Kidney epithelial cell (primary cell): ENCODE measurements around the gene CDC42EP3. TPM values are rescaled to one million over a fixed set of nuclear protein-coding genes. Genes with fewer than 3 reads are reported as not detected.

ENCODE experiments used
- DNase-seq: peaks from one replicate; pipeline ENCODE4 v3.0.0-alpha.2; 2010; ENCODE audit warnings: low read depth
- H3K27me3 ChIP-seq: 2 replicates; pipeline ENCODE4 v1.6.0; 2011; ENCODE audit warnings: low read length; ENCODE audit not compliant: control insufficient read depth, insufficient read depth
- H3K36me3 ChIP-seq: 2 replicates; pipeline ENCODE4 v1.5.1; 2011; ENCODE audit warnings: low read length; ENCODE audit not compliant: control insufficient read depth, insufficient read depth
- H3K4me3 ChIP-seq: 2 replicates; pipeline ENCODE4 v1.5.1; 2011; ENCODE audit warnings: low read depth, mild to moderate bottlenecking, control low read depth, low read length
- total RNA-seq: library from RNA; depleted of rRNA; stranded (reverse); fragments of >200 nt; gene quantifications from 2 replicates; pipeline ENCODE4 v1.2.3, GENCODE V29; 2015
- TF ChIP-seq, protein P1 (sequence below): IDR thresholded peaks from 2 replicates; pipeline ENCODE4 v1.5.1; 2011; ENCODE audit warnings: mild to moderate bottlenecking, moderate library complexity, low read length, control low read depth, inconsistent platforms; ENCODE audit not compliant: insufficient read depth, poor library complexity, severe bottlenecking

Gene CDC42EP3
- total RNA-seq, 1 donor from 2014 or later: 68.7 TPM

DNA sequence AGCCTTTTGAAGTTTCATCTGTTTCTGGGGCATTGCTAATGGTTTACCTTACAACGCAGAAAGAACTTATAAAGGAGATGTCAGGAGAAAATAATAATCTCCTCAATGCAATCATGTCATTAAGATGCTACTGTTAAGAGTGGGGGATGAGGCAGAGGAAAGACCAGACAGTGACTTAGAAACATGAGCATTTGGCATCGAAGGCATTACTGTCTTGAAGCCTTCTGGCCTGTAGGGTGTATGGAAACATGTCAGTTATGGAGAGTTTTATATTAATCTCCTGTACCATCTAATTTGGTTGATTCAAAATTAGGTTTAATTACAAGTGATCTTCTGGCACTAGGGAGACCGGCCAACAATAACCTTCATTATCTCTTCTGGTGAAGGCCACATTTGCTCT, 32.5 kb downstream of the CDC42EP3 start:
- TF ChIP-seq, protein P1, sequence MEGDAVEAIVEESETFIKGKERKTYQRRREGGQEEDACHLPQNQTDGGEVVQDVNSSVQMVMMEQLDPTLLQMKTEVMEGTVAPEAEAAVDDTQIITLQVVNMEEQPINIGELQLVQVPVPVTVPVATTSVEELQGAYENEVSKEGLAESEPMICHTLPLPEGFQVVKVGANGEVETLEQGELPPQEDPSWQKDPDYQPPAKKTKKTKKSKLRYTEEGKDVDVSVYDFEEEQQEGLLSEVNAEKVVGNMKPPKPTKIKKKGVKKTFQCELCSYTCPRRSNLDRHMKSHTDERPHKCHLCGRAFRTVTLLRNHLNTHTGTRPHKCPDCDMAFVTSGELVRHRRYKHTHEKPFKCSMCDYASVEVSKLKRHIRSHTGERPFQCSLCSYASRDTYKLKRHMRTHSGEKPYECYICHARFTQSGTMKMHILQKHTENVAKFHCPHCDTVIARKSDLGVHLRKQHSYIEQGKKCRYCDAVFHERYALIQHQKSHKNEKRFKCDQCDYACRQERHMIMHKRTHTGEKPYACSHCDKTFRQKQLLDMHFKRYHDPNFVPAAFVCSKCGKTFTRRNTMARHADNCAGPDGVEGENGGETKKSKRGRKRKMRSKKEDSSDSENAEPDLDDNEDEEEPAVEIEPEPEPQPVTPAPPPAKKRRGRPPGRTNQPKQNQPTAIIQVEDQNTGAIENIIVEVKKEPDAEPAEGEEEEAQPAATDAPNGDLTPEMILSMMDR: no peak
- Histone ChIP-seq H3K27me3 (no peaks in the 10 kb centered on the region), H3K36me3 (no peaks in the 10 kb centered on the region), H3K4me3 (no peak overlapping the region)
- no peak for DNase-seq

DNA sequence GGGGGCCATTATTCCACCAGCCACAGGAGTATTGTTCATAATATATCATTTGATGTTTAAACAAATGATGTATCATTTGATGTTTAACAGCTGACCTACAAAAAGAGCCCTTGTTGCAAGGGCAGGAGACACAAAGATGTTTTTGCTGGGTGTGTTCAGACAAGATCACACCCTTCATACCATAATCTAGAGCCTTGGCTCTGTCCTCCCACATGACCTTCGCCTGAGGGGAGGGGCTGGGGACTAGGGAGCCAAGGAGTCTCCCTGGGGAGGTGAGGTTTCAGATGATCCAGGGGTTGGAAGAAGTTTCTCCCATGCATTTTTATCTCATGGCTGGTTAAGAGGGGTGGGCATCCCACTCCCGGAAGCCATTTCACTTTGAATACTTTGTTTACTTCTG, 33.5 kb downstream of the CDC42EP3 start:
- TF ChIP-seq, protein P1: no peak
- no peak overlapping the region for H3K4me3 ChIP-seq
- H3K27me3 ChIP-seq: no peaks in the 10 kb centered on the region
- H3K36me3 ChIP-seq: no peaks in the 10 kb centered on the region
- DNase-seq: no peak

DNA sequence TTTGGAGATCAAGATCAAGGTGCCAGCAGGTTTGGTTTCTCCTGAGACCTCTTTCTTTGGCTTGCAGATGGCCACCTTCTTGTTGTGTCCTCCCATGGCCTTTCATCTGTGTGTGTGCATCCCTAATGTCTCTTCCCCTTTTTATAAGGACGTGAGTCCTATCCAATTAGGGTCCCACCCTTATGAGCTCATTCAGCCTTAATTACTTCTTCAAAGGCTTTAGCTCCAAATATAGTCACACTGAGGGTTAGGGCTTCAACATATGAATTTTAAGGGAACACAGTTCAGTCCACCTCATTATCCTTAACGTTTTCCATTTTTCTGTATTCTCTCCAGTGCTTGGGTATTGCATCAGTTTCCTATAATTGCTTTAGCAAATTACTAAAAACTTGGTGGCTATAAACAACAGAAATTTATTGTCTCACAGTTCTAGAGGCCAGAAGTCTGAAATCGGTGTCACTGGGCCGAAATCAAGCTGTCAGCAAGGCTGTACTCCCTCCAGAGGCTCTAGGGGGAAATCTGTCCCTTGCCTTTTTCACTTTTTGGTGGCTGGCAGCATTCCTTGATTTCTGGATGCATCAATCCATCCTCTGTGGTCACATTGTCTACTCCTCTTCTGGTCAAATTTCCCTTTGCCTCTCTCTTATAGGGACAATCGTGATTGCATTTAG, 34.1 kb downstream of the CDC42EP3 start:
- TF ChIP-seq, protein P1: no peak
- Histone ChIP-seq H3K36me3 (no peaks in the 10 kb centered on the region), H3K27me3 (no peaks in the 10 kb centered on the region), H3K4me3 (no peak overlapping the region)
- DNase-seq: no peak

DNA sequence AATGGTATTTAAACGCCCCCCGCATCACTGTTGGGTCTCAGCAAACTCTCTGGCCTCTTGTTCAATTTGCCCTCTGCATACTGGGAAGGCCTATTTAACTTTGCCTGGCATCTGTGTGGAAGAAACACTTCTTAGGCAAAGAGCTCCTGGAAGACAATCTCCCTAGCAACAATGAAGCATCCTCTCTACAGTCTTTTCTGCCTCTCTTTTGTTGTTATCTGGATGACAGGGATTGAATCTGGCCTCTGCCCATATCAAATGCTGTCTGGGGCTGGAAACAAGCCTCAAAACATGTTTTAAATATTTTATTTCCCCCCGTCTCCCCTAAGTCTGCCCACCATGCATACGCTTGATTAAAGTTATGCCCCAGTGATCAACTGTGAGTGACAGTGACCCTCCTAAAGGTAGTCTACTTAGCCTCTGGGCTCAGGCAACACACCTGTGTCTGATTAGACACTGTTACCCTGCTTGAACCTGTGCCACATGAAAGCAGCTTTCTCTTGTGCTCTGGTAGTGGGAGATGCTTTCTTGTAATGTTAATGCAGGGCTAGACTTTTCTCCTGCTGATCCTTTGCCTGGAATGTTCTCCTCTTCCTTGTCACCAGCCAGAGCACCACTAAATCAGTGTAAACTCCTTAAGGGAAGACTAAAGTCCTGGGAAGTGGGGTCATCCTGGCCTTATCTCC, 34.9 kb downstream of the CDC42EP3 start:
- Histone ChIP-seq H3K36me3 (no peaks in the 10 kb centered on the region), H3K27me3 (no peaks in the 10 kb centered on the region), H3K4me3 (no peak overlapping the region)
- TF ChIP-seq, protein P1: no peak
- no peak for DNase-seq

DNA sequence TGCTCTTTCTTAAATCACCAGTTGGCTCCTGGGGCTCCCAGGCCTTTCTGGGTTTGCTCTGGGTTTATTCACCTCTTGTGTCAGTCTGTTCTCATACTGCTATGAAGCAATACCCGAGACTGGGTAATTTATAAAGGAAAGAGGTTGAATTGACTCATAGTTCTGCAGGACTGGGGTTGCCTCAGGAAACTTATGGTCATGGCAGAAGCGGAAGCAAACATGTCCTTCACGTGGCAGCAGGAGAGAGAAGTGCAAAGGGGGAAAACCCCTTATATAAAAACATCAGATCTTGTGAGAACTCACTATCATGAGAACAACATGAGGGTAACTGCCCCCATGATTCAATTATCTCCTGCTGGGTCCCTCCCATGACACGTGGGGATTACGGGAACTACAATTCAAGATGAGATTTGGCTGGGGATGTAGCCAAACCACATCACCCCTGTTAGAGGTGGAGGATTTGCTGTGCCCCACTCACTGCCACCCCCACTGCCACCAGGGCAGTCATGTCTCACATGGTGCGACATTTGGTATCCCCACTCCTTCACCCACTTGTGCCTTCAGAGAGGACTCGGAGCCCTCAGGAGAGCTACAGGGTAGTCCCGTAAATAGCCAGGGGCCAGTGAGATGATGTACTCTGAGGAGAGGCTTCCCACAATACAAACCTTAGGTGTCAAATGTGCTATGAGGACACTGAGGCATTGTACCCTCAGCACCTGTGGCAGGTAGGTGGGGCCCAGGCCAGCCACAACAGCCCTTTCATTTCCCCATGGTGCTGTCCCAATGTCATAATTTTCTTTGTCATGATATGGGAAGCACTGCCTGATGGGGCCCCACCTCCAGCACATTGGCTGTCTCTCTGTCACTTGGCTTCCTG, 35.7 kb downstream of the CDC42EP3 start:
- no peak overlapping the region for H3K4me3 ChIP-seq
- no peak for DNase-seq
- no peaks in the 10 kb centered on the region for H3K36me3 ChIP-seq
- H3K27me3 ChIP-seq: no peaks in the 10 kb centered on the region
- TF ChIP-seq, protein P1: no peak
